NCI-H146 treated with DMSO at 0.1 percent for 48 hours (cell line): ENCODE results near the gene SFTA2.

Experiments
- DNase-seq: peaks from one replicate; lab custom pipeline; 2025; ENCODE audit not compliant: unreplicated experiment; lab: John Stamatoyannopoulos, UW

The SFTA2 gene

DNA sequence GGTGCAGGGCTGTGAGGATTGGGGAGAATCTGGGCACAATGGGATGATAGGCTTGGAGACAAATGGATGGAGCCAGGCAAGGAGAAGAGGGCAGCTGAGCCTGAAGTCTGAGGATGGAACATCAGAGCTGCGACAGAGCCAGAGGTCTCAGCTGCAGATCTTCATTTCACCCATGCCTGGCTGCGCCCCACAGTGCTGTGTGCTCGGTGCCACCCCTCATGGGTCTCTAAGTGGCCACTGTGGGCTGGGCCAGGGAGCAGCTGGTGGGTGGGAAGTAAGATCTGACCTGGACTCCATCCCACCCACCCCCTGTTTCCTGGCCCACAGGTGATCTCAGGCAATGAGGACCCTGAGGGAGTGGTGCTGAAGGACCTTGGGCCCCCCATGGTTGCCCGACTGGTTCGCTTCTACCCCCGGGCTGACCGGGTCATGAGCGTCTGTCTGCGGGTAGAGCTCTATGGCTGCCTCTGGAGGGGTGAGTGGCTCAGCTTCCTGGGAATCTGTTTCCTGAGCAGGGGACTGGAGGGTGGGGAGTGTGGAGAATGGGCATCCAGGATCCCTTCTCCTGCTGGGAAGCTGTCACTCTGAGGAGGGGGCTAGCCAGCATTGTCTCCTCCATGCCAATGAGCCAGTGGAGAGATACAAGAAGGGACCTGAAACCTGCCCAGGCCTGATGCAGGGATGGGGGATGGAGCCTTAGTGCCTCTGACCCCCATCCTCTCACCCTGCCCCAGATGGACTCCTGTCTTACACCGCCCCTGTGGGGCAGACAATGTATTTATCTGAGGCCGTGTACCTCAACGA, 41.1 kb downstream of the SFTA2 start:
- DNase-seq: no peak

DNA sequence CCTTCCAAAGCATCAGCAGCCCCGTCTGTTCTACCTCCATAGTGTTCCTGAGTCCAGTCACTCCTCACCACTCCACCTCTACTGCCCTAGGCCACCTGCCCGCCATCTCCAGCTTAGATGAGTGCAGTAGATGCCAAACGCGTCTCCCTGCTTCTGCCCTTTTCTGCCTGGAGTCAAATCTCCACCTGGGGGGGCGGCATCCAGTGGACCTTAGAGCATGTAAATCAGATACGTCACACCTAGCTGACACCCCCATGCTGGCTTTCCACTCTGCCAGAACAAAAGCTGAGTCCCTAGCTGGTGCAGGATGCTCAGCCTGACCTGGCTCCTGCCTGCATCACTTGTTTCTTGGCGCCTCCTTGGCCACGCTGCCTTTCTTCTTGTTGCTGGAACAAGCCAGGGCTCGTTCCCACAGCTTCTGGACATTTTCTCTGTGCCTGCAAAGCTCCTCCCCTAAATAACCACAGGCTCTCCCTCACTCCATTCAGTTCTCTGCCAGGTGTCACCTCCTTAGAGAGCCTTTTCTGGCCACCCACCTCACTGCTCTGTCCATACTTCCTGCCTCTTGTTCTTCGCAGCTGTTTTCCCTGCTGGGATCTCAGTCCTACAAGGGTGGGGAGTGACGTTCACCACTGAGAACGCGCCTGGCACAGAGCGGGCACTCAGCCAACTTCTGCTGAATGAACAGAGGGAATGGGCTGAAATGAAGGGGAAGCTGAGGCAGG, 41.9 kb downstream of the SFTA2 start:
- no peak for DNase-seq

DNA sequence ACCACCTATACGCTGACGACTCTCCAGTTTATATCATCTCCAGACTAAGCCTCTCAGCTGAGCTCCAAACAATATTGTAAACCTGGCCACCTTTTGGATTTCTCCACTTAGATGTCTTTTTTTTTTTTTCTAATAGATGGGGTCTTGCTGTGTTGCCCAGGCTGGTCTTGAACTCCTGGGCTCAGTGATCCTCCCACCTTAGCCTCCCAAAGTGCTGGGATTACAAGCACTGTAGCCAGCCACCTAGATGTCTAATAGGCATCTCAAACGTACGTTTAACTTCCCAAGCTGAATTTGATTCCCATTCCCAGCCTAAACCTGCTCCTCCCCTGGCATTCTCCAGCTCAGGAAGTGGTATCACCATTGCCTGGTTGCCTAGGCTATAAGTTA, 42.5 kb downstream of the SFTA2 start:
- no peak for DNase-seq

DNA sequence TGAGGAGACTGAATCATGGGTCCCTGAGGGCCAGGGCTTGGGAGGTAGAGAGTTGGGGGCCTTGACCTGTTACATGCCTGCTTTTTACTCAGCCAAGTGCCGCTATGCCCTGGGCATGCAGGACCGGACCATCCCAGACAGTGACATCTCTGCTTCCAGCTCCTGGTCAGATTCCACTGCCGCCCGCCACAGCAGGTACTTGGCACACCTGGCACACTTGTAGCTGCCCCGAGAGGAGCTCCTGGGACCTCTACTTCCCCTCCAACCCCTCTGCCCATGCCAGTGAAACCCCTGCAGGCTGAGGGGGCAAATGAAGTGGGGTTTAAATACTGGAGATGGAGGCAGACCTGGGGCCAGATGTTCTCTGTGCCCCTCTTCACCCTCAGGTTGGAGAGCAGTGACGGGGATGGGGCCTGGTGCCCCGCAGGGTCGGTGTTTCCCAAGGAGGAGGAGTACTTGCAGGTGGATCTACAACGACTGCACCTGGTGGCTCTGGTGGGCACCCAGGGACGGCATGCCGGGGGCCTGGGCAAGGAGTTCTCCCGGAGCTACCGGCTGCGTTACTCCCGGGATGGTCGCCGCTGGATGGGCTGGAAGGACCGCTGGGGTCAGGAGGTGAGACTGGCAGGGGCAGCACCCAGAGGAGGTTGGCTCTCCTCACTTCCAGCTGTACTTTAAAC, 43.0 kb downstream of the SFTA2 start:
- DNase-seq: no peak

DNA sequence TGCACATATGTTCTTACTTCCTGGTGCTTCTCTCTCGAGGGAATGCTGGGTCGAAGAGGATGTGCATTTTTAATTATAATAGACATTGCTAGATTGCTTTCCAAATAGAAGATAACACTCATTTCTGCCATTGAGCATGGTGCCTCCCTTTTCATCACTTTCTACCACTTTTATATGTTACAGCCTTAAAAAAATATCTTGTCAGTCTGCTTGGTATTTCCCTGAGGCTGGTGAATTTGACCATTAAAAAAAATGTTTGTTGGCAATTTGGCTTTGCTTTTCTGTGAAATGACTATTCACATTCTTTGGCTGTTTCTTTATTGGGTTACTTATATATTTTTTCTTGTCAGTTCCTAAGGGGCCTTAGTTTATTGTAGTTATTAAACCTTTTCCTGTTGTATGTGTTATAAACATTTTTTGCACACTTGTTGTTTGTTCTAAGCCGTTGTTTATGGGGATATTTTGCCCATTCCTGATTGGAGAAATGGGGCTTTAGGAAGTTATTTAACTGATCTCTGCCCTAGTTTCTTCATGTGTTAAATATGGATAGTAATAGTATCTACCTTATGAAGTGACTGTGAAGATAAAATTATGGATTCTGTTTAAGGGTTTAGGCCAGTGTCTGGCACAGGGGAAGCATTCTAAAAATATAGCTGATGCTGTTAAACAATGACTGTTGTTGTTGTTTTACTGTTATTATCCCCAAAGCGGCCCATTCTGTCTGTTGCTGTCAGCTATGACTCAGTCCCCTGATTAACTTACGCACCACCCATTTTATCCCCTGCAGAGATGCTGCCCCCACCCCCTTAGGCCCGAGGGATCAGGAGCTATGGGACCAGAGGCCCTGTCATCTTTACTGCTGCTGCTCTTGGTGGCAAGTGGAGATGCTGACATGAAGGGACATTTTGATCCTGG, 43.8 kb downstream of the SFTA2 start:
- DNase-seq: no peak

DNA sequence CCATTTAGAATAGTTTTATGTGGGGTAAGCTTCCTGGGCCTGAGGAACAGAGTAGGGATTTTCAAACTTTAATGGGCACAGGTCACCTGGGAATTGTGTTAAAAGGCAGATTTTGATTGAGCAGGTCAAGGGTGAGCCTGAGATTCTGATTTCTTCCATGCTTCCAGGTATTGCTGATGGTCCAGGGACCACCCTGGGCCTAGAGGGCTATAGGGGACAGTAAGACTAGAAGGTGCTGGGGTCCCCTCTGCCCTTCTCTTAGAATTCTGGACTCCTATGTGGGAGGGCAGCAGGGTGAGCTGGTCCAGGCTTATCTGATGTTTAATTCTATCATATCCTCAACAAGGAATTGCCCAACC, 45.1 kb downstream of the SFTA2 start:
- no peak for DNase-seq

DNA sequence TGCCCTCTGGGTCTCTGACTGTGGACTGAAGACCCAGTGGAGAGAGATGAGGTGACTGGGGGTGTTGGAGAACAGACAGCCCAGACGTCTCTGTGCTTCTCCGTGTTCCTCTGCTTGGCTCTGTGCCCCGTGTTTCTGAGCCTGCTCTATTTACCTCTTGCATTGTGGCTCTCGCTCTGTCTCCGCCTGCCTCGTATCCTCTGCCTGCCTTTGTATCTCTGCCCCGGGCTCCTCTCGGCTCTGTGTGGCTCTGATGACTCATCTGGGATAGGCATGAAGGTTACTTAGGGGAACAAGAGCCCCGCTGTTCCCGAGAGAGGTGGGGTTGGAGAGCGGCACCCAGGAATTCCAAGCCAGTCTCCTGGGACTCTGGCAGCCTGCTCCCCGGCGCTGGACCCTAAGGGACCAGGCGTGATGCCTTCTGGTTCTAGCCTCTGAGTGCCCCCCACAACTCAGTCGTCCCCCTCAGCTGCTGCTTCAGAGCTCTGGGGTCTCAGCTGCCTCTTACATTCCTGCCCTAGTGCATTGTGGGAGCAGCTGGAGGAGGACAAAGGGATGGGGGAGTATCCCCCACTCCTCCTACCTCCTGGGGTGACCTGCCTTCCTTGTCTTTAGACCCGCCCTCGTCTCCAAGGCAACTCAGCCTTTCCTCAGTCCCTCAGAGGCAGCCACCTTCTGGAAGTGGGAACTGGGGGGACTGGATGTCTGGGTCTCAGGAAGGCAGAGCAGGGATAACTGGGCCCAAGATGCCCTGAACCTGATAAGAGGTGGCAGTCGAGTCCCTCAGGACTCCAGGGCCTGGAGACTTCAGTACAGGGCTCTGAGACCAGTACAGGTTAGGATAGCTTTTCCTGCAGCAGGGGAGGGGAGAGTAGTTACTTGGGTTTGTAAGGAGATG, 45.7 kb downstream of the SFTA2 start:
- DNase-seq: peak; percentile 41

DNA sequence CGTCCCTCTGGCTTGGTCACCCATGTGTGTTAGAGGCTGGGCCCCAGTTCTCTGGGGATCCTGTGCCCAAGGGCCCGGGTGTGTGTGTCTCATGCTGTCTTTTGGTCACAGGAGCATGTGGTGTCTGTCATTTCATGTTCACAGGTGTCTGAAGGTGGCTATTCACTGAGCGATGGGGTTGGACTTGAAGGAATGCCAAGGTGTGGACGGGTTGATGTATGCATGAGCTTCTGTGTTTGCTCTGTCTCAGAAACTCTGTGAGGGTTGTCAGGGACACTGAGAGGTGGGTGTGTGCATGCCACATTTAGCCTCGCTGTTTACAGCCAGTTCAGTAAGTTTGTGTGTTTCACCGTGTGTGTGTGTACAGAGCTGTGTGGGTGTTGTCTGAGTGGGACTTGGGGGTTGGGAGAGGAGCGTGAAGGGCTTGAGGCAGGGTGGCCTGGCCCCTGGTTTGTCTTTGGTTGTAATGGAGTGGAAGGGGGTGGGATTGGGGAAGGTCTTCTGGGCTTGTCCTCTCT, 46.4 kb downstream of the SFTA2 start:
- no peak for DNase-seq

DNA sequence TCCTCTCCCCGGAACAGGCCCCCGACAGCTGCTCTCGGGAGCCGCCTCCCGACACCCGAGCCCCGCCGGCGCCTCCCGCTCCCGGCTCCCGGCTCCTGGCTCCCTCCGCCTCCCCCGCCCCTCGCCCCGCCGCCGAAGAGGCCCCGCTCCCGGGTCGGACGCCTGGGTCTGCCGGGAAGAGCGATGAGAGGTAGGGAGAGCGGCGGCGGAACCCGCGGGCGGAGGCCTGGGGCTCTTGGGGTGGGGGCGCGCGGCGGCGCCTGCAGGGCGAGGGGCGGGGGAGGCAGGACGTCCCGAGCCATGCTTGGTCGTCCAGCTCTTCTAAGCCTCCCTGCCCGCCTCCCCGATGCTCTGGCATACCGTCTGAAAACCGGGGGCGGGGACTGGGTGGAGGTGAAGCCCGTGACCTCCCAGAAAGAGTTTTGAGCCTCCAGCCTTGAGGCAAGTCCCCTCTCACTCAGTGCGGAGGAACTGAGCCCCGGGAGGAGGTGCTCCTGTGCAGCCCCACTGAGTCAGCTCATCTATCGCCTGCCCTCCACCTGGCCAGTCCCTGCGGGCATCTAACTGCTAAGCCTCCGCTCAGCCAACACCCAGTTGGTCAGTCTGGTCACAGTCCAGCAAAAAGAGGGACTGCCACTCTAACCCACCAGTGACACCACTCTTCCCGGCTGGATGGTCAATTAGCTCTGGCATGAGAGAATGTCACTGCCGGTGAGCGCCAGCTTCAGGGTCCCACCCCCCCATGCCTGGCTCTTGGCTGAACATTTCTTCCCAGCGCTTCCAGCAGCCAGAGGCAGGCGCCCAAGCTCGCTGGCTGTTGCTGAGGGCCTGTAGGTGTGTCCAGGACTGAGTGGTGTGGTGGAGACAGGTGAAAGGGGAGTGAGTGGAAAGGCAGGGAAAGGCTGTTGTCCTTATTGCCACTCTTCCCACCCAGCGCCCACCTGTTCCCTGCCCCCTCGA, 47.2 kb downstream of the SFTA2 start:
- DNase-seq: peak; percentile 18

DNA sequence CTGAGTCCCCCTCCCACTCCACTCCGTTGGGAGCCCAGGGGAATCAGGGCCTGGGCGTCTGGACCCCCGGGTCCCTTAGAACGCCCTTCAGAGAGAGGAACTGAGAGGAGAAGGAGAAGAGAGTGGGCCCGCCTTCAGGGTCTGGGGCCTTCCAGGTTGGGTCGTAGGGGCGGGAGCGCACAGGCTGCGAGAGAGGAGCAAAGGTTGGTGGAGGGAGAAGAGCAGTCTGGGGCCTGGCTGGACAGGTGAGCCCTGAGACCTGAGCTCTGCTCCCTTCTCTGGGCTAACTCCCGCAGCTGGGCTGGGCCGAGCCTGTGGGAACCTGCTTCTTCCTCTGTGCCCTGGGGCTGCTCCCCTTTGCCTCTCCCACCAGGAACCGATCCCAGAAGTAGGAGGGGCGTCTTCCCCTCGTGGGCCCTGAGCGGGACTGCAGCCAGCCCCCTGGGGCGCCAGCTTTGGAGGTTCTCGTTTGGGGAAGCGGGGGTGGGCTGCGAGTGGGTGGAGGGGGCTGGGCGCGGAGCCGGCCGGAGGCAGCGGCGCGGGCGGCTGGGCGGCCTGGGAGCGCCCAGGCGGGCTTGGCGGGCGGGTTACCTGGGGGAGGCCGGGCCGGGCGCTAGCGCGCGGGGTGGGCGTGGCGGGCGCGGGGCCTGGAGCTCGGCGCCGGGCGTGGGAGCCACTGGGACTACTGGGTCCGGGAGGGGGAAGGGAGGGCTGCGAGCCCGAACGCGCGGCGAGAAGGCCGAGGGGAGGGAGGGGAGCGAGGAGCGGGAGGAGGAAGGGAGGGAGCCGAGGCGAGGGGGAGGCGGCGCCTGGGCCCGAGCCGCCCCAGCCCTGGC, 48.1 kb downstream of the SFTA2 start, which contains the start of gene DDR1:
Gene DDR1 (plus strand): TSS at position 835 of the 836 bp plus-strand sequence. CDS start 4,211 bp downstream, outside the sequence.
- DNase-seq: peak; percentile 37

DNA sequence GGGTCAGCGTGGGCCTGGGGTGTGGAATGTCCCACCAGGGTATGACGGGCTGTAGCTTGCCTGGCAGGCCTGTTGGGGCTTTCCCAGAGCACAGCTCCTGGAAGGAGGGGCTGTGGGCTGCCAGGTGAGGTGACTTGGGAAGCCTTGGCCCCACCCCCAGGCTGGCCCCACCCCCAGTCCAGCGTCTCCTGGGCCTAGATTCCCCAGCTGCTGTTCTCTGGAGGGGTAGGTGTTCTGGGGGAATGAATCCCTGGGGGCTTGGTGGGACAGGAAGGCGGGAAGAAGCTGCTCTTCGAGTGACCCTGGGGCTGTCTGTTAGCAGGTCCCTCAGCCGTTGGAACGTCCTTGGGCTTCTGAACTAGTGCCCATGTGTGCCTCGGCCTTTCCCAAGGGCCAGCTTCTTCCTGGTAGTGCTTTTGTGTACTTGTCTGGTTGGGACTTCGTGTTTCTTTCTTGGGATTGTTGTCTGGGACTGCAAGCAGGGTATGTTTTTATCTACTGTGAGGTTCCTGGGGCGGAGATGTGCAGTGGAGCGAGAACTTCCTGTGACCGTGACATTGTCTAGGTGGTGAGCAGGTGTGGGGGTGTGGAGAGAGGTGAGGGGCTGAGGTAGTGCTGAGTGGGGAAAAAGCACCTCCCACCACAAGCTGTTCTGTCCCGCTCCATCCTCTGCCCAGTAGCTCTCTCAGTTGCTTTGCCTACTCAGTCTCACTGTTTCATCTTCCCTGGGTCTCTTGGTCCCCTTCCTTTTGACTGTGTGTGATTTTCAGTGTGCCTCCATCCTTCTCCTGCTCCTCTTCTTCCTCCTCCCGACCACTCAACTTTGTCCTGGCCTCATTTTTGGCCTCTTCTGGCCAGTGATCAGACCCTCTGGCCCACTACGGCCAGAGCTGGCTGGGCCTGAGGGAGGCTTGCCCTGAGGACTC, 48.9 kb downstream of the SFTA2 start:
- DNase-seq: peak; percentile 27

DNA sequence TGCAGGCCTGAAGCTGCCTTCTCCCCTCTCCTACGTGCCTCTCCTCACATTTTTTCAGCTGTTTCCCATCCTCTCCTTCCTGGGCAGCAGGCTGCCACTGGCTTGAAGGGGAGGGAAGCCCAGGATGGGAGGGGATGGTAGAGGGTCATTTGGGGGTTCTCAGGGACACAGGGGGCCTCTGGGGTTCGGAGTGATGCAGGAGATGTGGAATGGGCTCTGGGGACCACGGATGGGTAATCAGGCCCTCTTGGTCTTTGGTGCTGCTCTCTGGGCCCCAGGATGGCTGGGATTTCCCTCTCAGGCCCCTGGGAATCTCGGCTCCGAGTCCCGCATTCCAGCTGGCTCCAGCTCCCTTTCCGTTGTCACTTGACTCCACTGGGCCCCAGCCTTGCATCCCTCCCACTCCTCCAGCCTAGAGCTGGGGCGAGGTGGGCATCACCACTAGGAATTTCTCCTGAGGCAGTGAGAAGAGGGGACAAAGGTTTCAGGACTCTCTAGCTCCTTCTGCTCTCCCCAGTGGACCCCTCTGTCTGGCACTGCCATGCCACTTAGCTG, 49.7 kb downstream of the SFTA2 start:
- DNase-seq: no peak

DNA sequence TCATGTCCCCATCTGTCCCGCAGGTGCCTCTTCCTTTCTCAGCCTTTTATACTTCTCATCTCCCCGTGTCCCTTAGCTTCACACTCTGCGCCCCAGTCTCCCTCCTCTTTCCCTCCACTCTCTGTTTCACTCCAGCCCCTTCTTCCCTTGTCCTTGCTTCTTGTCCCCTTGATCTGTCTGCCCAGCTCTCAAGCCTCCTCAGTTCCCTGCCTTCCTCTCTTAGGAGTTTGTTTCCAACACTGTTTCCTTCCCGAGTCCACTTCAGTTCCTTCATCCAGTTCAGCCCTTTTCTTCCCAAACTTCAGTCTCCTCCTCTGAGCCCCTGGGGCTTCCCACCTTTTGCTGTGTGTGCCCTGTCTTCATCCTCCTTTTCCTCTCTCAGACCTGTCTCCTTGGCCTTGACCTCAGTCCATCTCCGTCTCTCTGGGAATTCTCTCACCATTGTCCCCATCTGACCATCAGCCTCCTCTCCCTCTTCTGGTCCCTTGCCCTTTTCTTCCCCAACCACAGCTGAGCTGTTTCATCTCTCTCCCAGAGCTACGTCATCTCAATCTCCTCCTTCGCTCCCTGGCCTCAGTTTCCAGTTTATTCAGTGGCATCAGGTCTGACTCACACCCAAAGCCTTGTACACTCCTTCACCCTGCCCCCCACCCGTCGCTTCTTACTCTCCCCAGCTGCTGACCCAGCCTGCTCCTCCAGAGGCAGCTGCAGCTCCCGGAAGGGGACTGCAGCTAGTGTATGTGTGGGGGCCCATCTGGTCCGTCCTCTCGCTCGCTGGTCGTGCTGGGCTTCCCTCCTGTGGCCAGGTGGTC, 50.4 kb downstream of the SFTA2 start:
- peak; percentile 33 for DNase-seq
